GM12873 (cell line): ENCODE measurements around the gene CRACR2A.

Source experiments
- CTCF ChIP-seq: IDR thresholded peaks from 2 replicates; pipeline ENCODE4 v1.5.1; 2012; ENCODE audit warnings: low read depth, mild to moderate bottlenecking, moderate library complexity, low read length, control low read depth; ENCODE audit not compliant: insufficient read depth; ENCODE audit errors: missing control alignments

Gene CRACR2A

GRCh38 chr12:3597526-3598210 lies 155.2 kb downstream of the CRACR2A start:
- no peak for TF ChIP-seq CTCF

- TF ChIP-seq CTCF, result no peak
Observed at GRCh38 chr12:3596703-3597415, 156.1 kb downstream of the CRACR2A start.

- TF ChIP-seq CTCF, result no peak
Observed at GRCh38 chr12:3595721-3596120, 157.2 kb downstream of the CRACR2A start.

GRCh38 chr12:3594966-3595365 lies 157.9 kb downstream of the CRACR2A start:
- no peak for TF ChIP-seq CTCF

- TF ChIP-seq CTCF, result no peak
Observed at GRCh38 chr12:3593906-3594483, 158.9 kb downstream of the CRACR2A start.

- TF ChIP-seq CTCF, result no peak
Observed at GRCh38 chr12:3592856-3593625, 159.9 kb downstream of the CRACR2A start.

GRCh38 chr12:3589745-3590144 lies 163.2 kb downstream of the CRACR2A start:
- TF ChIP-seq CTCF, result no peak
